Neural crest cell (in vitro differentiated cells): ENCODE data around the gene FBXW12. TPM values are rescaled to one million over a fixed set of nuclear protein-coding genes. Genes with fewer than 3 reads are reported as not detected.

ENCODE experiments used
- DNase-seq: peaks from one replicate; pipeline ENCODE4 v3.0.0; 2021; ENCODE audit warnings: low read depth, mixed read lengths, low spot score
- H3K27ac Mint-ChIP-seq: one replicate; pipeline ENCODE4 v1.8.0; 2021; ENCODE audit warnings: mild to moderate bottlenecking, mixed read lengths; ENCODE audit not compliant: unreplicated experiment
- H3K27me3 Mint-ChIP-seq: 2 replicates; pipeline ENCODE4 v1.8.0; 2021; ENCODE audit warnings: low read depth, mild to moderate bottlenecking, mixed read lengths
- H3K36me3 Mint-ChIP-seq: 2 replicates; pipeline ENCODE4 v1.8.0; 2021; ENCODE audit warnings: low read depth, mild to moderate bottlenecking, mixed read lengths
- H3K4me1 Mint-ChIP-seq: 2 replicates; pipeline ENCODE4 v1.8.0; 2021; ENCODE audit warnings: mixed read lengths
- H3K4me3 Mint-ChIP-seq: one replicate; pipeline ENCODE4 v1.8.0; 2021; ENCODE audit warnings: mild to moderate bottlenecking, mixed read lengths
- H3K9me3 Mint-ChIP-seq: 2 replicates; pipeline ENCODE4 v1.8.0; 2021; ENCODE audit warnings: mixed read lengths
- total RNA-seq: library from RNA; stranded (reverse); gene quantifications from 2 replicates; pipeline ENCODE4 v1.2.1, GENCODE V29; 2021
- TF ChIP-seq, protein P1 (sequence below): fragments of 200-600 bp; sonication (generic); conservative IDR thresholded peaks from 2 replicates; pipeline ENCODE4 v1.5.0; 2021; ENCODE audit warnings: antibody characterized with exemption, mild to moderate bottlenecking

The FBXW12 gene
- total RNA-seq, 1 donor from 2014 or later, result 0.44 TPM

GRCh38 chr3:48343432-48343831 lies 28.6 kb upstream of the FBXW12 start:
- Mint-ChIP-seq H3K27me3 (peaks cover 2% of the 10 kb centered on the region), H3K4me3 (no peak overlapping the region), H3K9me3 (no peaks in the 10 kb centered on the region), H3K4me1 (peaks cover 3% of the 10 kb centered on the region), H3K36me3 (no peaks in the 10 kb centered on the region), H3K27ac (no peak overlapping the region)
- no peak for DNase-seq
- TF ChIP-seq, protein P1, sequence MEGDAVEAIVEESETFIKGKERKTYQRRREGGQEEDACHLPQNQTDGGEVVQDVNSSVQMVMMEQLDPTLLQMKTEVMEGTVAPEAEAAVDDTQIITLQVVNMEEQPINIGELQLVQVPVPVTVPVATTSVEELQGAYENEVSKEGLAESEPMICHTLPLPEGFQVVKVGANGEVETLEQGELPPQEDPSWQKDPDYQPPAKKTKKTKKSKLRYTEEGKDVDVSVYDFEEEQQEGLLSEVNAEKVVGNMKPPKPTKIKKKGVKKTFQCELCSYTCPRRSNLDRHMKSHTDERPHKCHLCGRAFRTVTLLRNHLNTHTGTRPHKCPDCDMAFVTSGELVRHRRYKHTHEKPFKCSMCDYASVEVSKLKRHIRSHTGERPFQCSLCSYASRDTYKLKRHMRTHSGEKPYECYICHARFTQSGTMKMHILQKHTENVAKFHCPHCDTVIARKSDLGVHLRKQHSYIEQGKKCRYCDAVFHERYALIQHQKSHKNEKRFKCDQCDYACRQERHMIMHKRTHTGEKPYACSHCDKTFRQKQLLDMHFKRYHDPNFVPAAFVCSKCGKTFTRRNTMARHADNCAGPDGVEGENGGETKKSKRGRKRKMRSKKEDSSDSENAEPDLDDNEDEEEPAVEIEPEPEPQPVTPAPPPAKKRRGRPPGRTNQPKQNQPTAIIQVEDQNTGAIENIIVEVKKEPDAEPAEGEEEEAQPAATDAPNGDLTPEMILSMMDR, result no peak

DNA sequence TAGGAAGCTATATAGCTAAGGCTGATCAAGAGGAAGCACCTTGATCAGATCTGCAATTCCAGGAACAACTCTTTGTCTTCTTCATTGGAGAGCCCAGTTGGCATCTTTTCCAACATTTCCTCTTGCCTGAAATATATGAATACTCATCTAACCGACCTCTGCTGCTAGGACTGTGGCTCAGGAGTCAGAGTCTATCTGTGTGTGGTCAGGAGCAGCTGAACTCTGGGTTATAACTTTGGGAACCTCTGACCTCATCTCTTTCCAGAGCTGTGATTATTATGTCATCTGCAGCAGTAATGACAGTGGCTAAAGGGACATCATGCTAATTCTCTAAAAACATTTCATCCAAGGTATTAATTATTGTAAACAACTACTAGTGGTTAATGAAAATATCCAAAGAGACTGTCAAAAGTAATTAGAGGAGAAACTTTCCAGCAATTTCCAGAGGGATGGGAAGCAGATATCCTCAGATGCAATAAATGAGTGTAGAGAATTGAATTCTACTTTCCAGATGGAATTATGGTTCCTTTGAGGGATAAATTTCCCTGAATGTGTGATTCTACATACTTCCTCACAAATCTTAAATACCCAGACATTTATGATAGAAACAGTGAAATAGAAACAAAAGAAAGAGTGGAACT lies 27.0 kb upstream of the FBXW12 start:
- no peaks in the 10 kb centered on the region for H3K9me3 Mint-ChIP-seq
- H3K27ac Mint-ChIP-seq, result no peak overlapping the region

DNA sequence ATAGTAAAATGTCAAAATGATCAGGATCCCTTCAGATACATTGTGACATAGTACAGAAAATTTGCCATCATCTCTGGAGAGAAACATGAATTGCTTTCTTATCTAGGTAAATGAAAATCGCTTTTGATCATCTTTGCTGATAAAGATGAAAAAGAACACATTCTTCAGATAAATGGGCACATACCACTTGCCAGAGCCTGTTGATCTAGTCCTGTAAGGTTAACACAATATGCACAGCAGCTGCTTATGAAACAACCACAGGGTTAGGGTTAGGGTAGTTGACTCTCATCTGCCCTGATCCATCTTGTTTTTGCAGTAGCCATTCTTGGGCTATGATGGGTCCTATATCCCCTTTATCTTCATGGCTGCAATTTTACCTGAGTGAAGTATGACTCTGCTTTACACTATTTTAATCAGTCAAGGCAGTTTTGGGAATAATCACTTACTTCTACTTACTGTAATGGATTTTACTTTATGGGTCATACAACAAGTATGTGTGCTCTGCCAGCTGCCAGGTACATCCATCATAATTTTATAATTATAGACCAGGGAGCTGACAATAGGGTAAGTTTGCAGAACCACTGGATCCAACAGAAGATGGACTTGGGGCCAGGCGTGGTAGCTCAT lies 26.0 kb upstream of the FBXW12 start:
- H3K36me3 Mint-ChIP-seq, result no peaks in the 10 kb centered on the region
- no peak overlapping the region for H3K4me3 Mint-ChIP-seq
- peaks cover 3% of the 10 kb centered on the region for H3K4me1 Mint-ChIP-seq
- no peaks in the 10 kb centered on the region for H3K9me3 Mint-ChIP-seq
- no peak for DNase-seq
- H3K27ac Mint-ChIP-seq, result no peak overlapping the region
- H3K27me3 Mint-ChIP-seq, result peaks cover 2% of the 10 kb centered on the region
- TF ChIP-seq, protein P1, result no peak

More for the DNA sequence above, 27.0 kb upstream of the FBXW12 start:
- TF ChIP-seq, protein P1, result no peak
- H3K36me3 Mint-ChIP-seq, result no peaks in the 10 kb centered on the region
- no peak overlapping the region for H3K4me3 Mint-ChIP-seq
- H3K27me3 Mint-ChIP-seq, result peaks cover 2% of the 10 kb centered on the region
- DNase-seq, result no peak
- H3K4me1 Mint-ChIP-seq, result peaks cover 3% of the 10 kb centered on the region

DNA sequence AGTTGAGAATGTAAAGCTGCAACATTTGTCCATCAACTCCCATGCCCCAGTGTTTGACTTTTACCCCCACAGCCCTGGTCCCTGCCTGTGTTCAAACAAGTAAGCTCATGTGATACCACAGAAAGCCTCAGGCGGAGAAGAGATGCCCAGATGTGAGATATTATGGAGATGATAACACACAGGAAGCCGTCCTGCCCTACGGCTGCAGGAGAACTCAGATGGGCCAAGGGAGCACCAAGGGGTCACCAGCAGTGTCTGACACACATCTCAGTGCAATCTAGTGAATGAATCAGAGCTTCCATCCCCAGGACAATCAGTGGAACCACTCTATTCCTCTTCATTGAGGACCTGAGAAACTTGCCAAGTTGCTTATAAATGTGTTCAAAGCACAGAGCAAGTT lies 24.5 kb upstream of the FBXW12 start:
- Mint-ChIP-seq H3K4me1 (peaks cover 3% of the 10 kb centered on the region), H3K4me3 (no peak overlapping the region), H3K27ac (no peak overlapping the region), H3K9me3 (no peaks in the 10 kb centered on the region), H3K27me3 (peaks cover 5% of the 10 kb centered on the region), H3K36me3 (no peaks in the 10 kb centered on the region)
- DNase-seq, result no peak
- TF ChIP-seq, protein P1, result no peak

- Mint-ChIP-seq H3K27me3 (peaks cover 8% of the 10 kb centered on the region), H3K4me1 (no peaks in the 10 kb centered on the region), H3K4me3 (no peak overlapping the region), H3K36me3 (no peaks in the 10 kb centered on the region), H3K9me3 (peaks cover 8% of the 10 kb centered on the region), H3K27ac (no peak overlapping the region)
- TF ChIP-seq, protein P1, result no peak
- DNase-seq, result no peak
Observed at GRCh38 chr3:48352546-48352945, 19.5 kb upstream of the FBXW12 start.
